GM10847 (cell line): ENCODE results near the gene ID4.

Experiments
- POLR2A ChIP-seq: IDR thresholded peaks from 2 replicates; pipeline ENCODE4 v1.6.1; 2011; ENCODE audit not compliant: insufficient read length; ENCODE audit errors: extremely low read depth

Gene ID4

GRCh38 chr6:19844689-19845088, 7.5 kb downstream of the ID4 start:
- TF ChIP-seq POLR2A, result no peak

GRCh38 chr6:19845266-19846041, 8.3 kb downstream of the ID4 start:
- no peak for TF ChIP-seq POLR2A

- TF ChIP-seq POLR2A, result no peak
Observed at GRCh38 chr6:19848465-19849029, 11.4 kb downstream of the ID4 start.

- TF ChIP-seq POLR2A, result no peak
Observed at GRCh38 chr6:19849196-19849595, 12.0 kb downstream of the ID4 start.

GRCh38 chr6:19849755-19850154, 12.6 kb downstream of the ID4 start:
- no peak for TF ChIP-seq POLR2A

- no peak for TF ChIP-seq POLR2A
Observed at GRCh38 chr6:19851241-19852089, 14.3 kb downstream of the ID4 start.

GRCh38 chr6:19852090-19852457, 14.9 kb downstream of the ID4 start:
- TF ChIP-seq POLR2A, result no peak

- TF ChIP-seq POLR2A, result no peak
Observed at GRCh38 chr6:19852927-19853326, 15.8 kb downstream of the ID4 start.

GRCh38 chr6:19855536-19855935, 18.4 kb downstream of the ID4 start:
- no peak for TF ChIP-seq POLR2A

- no peak for TF ChIP-seq POLR2A
Observed at GRCh38 chr6:19857139-19857538, 20.0 kb downstream of the ID4 start.

GRCh38 chr6:19857703-19858102, 20.5 kb downstream of the ID4 start:
- TF ChIP-seq POLR2A, result no peak

GRCh38 chr6:19860235-19860877, 23.2 kb downstream of the ID4 start:
- TF ChIP-seq POLR2A, result no peak

- TF ChIP-seq POLR2A, result no peak
Observed at GRCh38 chr6:19864285-19864684, 27.1 kb downstream of the ID4 start.

GRCh38 chr6:19865178-19865577, 28.0 kb downstream of the ID4 start:
- TF ChIP-seq POLR2A, result no peak

GRCh38 chr6:19866173-19866984, 29.2 kb downstream of the ID4 start:
- TF ChIP-seq POLR2A, result no peak
